SHP77 (cell line): ENCODE data around the gene OR51B2.
"Not testable (repeated sequence)": the region's sequence is repeated elsewhere in the genome, so short reads cannot be mapped to it uniquely, and the experiment has no call there.

ENCODE experiments used
- DNase-seq, 2 experiments: peaks; one replicate each; lab custom pipeline; 2025; lab: John Stamatoyannopoulos, UW

The OR51B2 gene

GRCh38 chr11:5313326-5314023 is 10.6 kb downstream of the OR51B2 start:
- not testable (repeated sequence) for DNase-seq

- DNase-seq = no peak
Measured at GRCh38 chr11:5310423-5310822, 13.7 kb downstream of the OR51B2 start.

GRCh38 chr11:5307256-5308019 is 16.7 kb downstream of the OR51B2 start:
- no peak for DNase-seq

GRCh38 chr11:5304046-5304445 is 20.1 kb downstream of the OR51B2 start:
- no peak for DNase-seq

- DNase-seq = no peak
Measured at GRCh38 chr11:5303626-5304025, 20.5 kb downstream of the OR51B2 start.

- no peak for DNase-seq
Measured at GRCh38 chr11:5301846-5302245, 22.3 kb downstream of the OR51B2 start, which contains the start of gene OR51B4. Gene OR51B4, minus strand, starts transcription at chr11:5301946. Its CDS starts 0 bp downstream, at chr11:5301946.

GRCh38 chr11:5300251-5300650 is 23.8 kb downstream of the OR51B2 start:
- DNase-seq = no peak

- DNase-seq = no peak
Measured at GRCh38 chr11:5298451-5298850, 25.6 kb downstream of the OR51B2 start.

GRCh38 chr11:5297721-5298323 is 26.3 kb downstream of the OR51B2 start:
- DNase-seq = no peak

- DNase-seq = not testable (repeated sequence)
Measured at GRCh38 chr11:5294342-5294995, 29.6 kb downstream of the OR51B2 start.

- DNase-seq = no peak
Measured at GRCh38 chr11:5293028-5293427, 31.1 kb downstream of the OR51B2 start.

GRCh38 chr11:5291207-5291838 is 32.8 kb downstream of the OR51B2 start:
- peak; percentile 0 to 9 for DNase-seq

- no peak for DNase-seq
Measured at GRCh38 chr11:5290106-5290505, 34.0 kb downstream of the OR51B2 start.

GRCh38 chr11:5289696-5290095 is 34.4 kb downstream of the OR51B2 start:
- no peak for DNase-seq

GRCh38 chr11:5288906-5289550 is 35.1 kb downstream of the OR51B2 start:
- no peak for DNase-seq

- no peak for DNase-seq
Measured at GRCh38 chr11:5288108-5288905, 35.8 kb downstream of the OR51B2 start.

GRCh38 chr11:5286901-5287300 is 37.2 kb downstream of the OR51B2 start:
- no peak for DNase-seq

GRCh38 chr11:5286351-5286750 is 37.7 kb downstream of the OR51B2 start:
- no peak for DNase-seq

- DNase-seq = no peak
Measured at GRCh38 chr11:5285703-5286340, 38.3 kb downstream of the OR51B2 start.

GRCh38 chr11:5284637-5285036 is 39.5 kb downstream of the OR51B2 start:
- DNase-seq = no peak
